Memory B cell (primary cell): ENCODE results near the gene SH3D21.
A peak's percentile ranks its signal among the peaks of the same experiment; 100 is the strongest.

Source experiments
- ATAC-seq: fragments of 150-1000 bp; cut with Tn5 transposase; 2 replicates; pipeline ENCODE4 v1.10.0; 2021; ENCODE audit warnings: low read depth, mild to moderate bottlenecking, moderate library complexity
- DNase-seq, 2 donors: peaks; one replicate each; pipeline ENCODE4 v3.0.0; 2022; ENCODE audit warnings: low spot score in 2 of 2
- H3K27ac Mint-ChIP-seq: one replicate; pipeline ENCODE4 v1.8.0; 2022; ENCODE audit warnings: mild to moderate bottlenecking, moderate library complexity, mixed read lengths
- H3K27me3 Mint-ChIP-seq: one replicate; pipeline ENCODE4 v1.8.0; 2022; ENCODE audit warnings: mixed read lengths
- H3K36me3 Mint-ChIP-seq: one replicate; pipeline ENCODE4 v1.8.0; 2022; ENCODE audit warnings: mild to moderate bottlenecking, mixed read lengths
- H3K4me1 Mint-ChIP-seq: one replicate; pipeline ENCODE4 v1.8.0; 2022; ENCODE audit warnings: mixed read lengths
- H3K4me3 Mint-ChIP-seq: one replicate; pipeline ENCODE4 v1.8.0; 2022; ENCODE audit warnings: mild to moderate bottlenecking, moderate library complexity, mixed read lengths
- H3K9me3 Mint-ChIP-seq: one replicate; pipeline ENCODE4 v1.8.0; 2022; ENCODE audit warnings: mixed read lengths

The SH3D21 gene

GRCh38 chr1:36306210-36306901 is at the start of gene SH3D21:
TSS of gene SH3D21 (plus strand) at chr1:36306368. CDS start at chr1:36306421, 53 bp downstream.
- peak in 1 of 2 donors; percentile 48 for DNase-seq
- ATAC-seq = peak; percentile 46
- peaks cover 16% of the 10 kb centered on the region for H3K4me1 Mint-ChIP-seq
- H3K27me3 Mint-ChIP-seq = no peaks in the 10 kb centered on the region
- peak within 1 kb of the TSS; percentile 85 for H3K27ac Mint-ChIP-seq
- H3K36me3 Mint-ChIP-seq = peaks cover 15% of the 10 kb centered on the region
- H3K4me3 Mint-ChIP-seq = peak within 1 kb of the TSS; percentile 95
- H3K9me3 Mint-ChIP-seq = no peaks in the 10 kb centered on the region

- H3K36me3 Mint-ChIP-seq = peaks cover 12% of the 10 kb centered on the region
- H3K4me1 Mint-ChIP-seq = peaks cover 25% of the 10 kb centered on the region
- ATAC-seq = peak; percentile 73
- peaks cover 2% of the 10 kb centered on the region for H3K9me3 Mint-ChIP-seq
- H3K27me3 Mint-ChIP-seq = no peaks in the 10 kb centered on the region
- H3K27ac Mint-ChIP-seq = peak overlapping the region; percentile 91
- no peak for DNase-seq
- peak overlapping the region; percentile 42 for H3K4me3 Mint-ChIP-seq
Observed at GRCh38 chr1:36256558-36257374, 49.4 kb upstream of the SH3D21 start.

DNA sequence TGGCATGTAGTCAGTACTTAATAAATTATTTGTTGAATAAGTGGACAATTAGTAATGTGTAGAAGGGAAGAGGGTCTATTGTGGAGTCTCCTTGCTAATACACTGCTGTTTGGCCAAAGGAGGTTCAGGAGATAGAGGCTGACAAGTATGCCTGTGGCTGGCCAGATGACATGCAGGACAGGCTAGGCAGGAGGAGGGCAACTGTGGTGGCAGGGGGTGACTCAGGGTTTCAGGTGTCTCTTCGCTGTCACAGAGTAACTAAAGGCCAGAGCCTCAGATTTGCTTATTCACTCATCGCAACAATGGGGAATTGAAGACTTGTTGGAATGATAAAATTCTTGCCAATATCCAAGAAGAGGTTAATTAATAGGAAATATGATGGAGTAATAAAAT is 48.8 kb upstream of the SH3D21 start:
- H3K4me1 Mint-ChIP-seq = peaks cover 25% of the 10 kb centered on the region
- peak overlapping the region; percentile 42 for H3K4me3 Mint-ChIP-seq
- peak overlapping the region; percentile 91 for H3K27ac Mint-ChIP-seq
- peaks cover 2% of the 10 kb centered on the region for H3K9me3 Mint-ChIP-seq
- ATAC-seq (peak; percentile 15), DNase-seq (no peak)
- no peaks in the 10 kb centered on the region for H3K27me3 Mint-ChIP-seq
- H3K36me3 Mint-ChIP-seq = peaks cover 14% of the 10 kb centered on the region

DNA sequence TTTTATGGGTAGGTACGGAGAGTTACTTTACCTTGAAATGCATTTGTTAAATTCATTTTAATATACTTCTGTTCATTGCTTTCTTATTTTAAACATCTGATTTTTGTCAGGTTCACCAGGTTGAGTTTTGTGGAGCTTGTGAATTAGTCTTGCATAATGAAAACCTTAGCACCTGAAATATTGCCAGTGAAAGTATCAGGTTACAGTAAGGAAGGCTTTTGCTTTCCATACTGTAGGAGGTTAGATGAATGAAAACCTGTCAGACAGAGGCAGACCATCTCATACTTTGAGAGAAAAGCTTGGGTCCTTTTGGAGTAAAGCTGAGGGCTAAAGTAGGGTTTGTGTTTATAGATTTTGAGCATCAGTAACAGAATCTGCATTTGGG is 47.2 kb upstream of the SH3D21 start:
- Mint-ChIP-seq H3K27ac (peak overlapping the region; percentile 75), H3K36me3 (peaks cover 16% of the 10 kb centered on the region), H3K9me3 (peaks cover 2% of the 10 kb centered on the region), H3K4me1 (peaks cover 25% of the 10 kb centered on the region), H3K27me3 (no peaks in the 10 kb centered on the region), H3K4me3 (no peak overlapping the region)
- no peak for ATAC-seq
- DNase-seq = no peak

DNA sequence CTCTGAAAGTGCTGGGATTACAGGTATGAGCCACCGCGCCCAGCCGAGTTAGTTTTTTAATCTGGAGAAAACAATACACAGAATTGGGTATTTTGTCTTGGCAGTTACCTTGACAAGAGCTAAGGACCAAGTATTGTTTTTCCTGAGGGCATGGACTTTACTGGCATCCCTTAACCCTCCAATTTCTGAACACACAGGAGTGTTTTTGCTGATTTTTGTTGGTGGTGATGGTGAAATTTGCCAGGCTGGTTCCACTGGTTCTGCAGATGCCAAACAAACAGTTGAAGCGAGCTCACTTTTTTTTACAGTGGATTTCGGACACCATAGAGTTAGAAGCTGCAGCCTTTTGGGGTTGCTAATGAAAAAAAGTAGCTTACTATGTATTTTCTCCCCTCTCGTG is 37.2 kb upstream of the SH3D21 start:
- H3K27ac Mint-ChIP-seq = no peak overlapping the region
- no peak overlapping the region for H3K4me3 Mint-ChIP-seq
- no peaks in the 10 kb centered on the region for H3K9me3 Mint-ChIP-seq
- no peaks in the 10 kb centered on the region for H3K27me3 Mint-ChIP-seq
- H3K36me3 Mint-ChIP-seq = peaks cover 8% of the 10 kb centered on the region
- no peak for ATAC-seq
- H3K4me1 Mint-ChIP-seq = no peaks in the 10 kb centered on the region
- no peak for DNase-seq

DNA sequence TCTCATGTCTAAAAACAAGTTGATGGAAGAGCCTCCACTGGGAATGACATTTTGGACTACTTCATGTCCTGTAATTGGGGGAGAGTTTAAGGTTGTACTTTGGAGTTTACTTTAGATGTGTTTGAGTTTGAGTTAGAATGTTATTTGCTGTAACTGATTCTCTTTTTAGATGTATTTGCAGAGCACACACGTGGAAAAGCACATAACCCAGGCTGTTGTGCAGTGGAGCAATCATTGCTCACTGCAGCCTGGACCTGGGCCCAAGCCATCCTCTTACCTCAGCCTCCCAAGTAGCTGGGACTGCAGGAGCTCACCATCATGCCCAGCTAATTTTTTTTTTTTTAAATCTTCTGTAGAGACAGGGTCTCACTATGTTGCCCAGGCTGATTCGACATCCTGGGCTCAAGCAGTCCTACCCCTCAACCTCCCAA is 36.7 kb upstream of the SH3D21 start:
- ATAC-seq (no peak), DNase-seq (no peak)
- no peak overlapping the region for H3K27ac Mint-ChIP-seq
- H3K27me3 Mint-ChIP-seq = no peaks in the 10 kb centered on the region
- no peak overlapping the region for H3K4me3 Mint-ChIP-seq
- H3K9me3 Mint-ChIP-seq = no peaks in the 10 kb centered on the region
- H3K4me1 Mint-ChIP-seq = no peaks in the 10 kb centered on the region
- peaks cover 5% of the 10 kb centered on the region for H3K36me3 Mint-ChIP-seq

DNA sequence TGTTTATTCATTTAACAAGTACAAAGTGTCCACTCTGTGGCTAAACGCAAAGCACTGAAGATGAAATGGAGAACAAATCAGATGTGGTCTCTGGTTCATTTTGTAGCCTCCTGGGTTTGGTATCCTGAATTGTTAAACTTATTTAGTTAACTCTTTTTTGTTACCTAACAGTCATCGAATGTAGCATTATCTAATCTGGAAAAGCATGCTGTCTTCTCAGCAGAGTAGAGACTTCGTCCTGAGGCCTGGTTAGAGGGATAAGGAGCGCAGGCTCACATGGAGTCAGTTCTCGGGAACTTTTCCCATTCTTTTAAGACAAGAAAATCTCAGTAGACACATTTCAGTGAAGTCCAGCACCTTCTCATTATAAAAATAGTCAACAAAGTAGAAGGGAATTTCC is 33.1 kb upstream of the SH3D21 start:
- Mint-ChIP-seq H3K36me3 (peaks cover 5% of the 10 kb centered on the region), H3K9me3 (no peaks in the 10 kb centered on the region), H3K4me3 (no peak overlapping the region), H3K27ac (peak overlapping the region; percentile 72), H3K27me3 (no peaks in the 10 kb centered on the region), H3K4me1 (no peaks in the 10 kb centered on the region)
- no peak for DNase-seq
- no peak for ATAC-seq

GRCh38 chr1:36274201-36274600 is 32.0 kb upstream of the SH3D21 start:
- Mint-ChIP-seq H3K27me3 (no peaks in the 10 kb centered on the region), H3K36me3 (peaks cover 3% of the 10 kb centered on the region), H3K4me3 (no peak overlapping the region), H3K9me3 (no peaks in the 10 kb centered on the region), H3K4me1 (no peaks in the 10 kb centered on the region), H3K27ac (peak overlapping the region; percentile 72)
- ATAC-seq (no peak), DNase-seq (no peak)

- no peaks in the 10 kb centered on the region for H3K36me3 Mint-ChIP-seq
- H3K4me1 Mint-ChIP-seq = peaks cover 3% of the 10 kb centered on the region
- ATAC-seq (no peak), DNase-seq (no peak)
- H3K27me3 Mint-ChIP-seq = no peaks in the 10 kb centered on the region
- no peaks in the 10 kb centered on the region for H3K9me3 Mint-ChIP-seq
- no peak overlapping the region for H3K27ac Mint-ChIP-seq
- no peak overlapping the region for H3K4me3 Mint-ChIP-seq
Observed at GRCh38 chr1:36276688-36277087, 29.5 kb upstream of the SH3D21 start.

DNA sequence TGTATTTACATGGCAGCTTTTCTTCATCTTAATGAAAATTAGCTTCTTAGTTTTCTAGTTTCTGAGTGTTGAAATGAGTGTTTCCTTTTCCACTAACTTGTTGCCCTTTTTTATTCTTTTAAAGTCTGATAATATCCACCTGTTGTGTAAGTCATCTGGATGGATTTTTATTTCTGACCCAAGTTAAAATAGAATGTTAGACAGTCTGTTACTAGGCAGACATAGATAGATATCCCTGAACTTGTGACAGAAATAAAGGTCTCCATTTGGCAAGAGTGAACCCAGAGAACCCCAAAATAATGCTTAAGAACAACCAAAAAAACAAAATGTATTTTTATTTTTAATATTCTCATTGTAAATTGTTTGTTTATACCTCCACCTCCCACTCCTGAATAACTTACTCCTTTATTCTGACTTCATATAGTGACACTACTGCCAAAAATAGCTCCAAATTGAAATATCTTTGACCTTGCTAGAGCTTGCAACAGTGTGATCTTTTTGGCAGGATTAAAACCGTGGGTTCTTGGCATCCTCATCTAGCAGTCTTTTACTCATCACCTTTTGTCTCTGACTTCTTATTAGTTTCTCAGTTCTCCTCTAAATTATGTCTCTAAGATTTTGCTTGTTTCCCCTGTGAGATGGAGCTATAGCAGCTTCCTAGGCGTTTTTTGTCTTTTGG is 26.9 kb upstream of the SH3D21 start:
- ATAC-seq = no peak
- peaks cover 5% of the 10 kb centered on the region for H3K36me3 Mint-ChIP-seq
- H3K27ac Mint-ChIP-seq = peak overlapping the region; percentile 56
- no peak overlapping the region for H3K4me3 Mint-ChIP-seq
- H3K27me3 Mint-ChIP-seq = no peaks in the 10 kb centered on the region
- DNase-seq = no peak
- H3K4me1 Mint-ChIP-seq = peaks cover 5% of the 10 kb centered on the region
- no peaks in the 10 kb centered on the region for H3K9me3 Mint-ChIP-seq

DNA sequence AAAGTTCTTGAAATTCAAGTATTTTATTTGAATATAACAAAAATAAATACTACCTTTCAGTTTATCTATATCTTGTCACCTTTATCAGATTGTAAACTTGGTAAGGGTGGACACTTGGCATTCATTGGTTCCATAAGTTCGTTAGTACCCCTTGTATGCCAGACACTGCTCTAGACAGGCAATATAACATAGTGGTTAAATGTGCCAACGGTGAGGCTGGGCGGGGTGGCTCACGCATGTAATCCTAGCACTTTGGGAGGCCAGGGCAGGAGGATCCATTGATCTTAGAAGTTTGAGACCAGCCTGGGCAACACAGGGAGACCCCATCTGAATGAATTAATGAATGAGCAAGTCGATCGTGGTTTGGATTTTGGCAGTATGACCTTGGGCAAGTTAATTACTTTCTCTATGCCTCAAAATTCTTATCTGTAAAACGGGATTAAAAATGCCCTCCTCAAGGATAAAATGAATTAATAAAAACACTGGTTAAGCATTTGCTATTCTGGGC is 26.3 kb upstream of the SH3D21 start:
- no peak for ATAC-seq
- H3K4me3 Mint-ChIP-seq = no peak overlapping the region
- peak overlapping the region; percentile 56 for H3K27ac Mint-ChIP-seq
- no peaks in the 10 kb centered on the region for H3K27me3 Mint-ChIP-seq
- H3K9me3 Mint-ChIP-seq = no peaks in the 10 kb centered on the region
- peaks cover 5% of the 10 kb centered on the region for H3K36me3 Mint-ChIP-seq
- no peak for DNase-seq
- peaks cover 5% of the 10 kb centered on the region for H3K4me1 Mint-ChIP-seq

DNA sequence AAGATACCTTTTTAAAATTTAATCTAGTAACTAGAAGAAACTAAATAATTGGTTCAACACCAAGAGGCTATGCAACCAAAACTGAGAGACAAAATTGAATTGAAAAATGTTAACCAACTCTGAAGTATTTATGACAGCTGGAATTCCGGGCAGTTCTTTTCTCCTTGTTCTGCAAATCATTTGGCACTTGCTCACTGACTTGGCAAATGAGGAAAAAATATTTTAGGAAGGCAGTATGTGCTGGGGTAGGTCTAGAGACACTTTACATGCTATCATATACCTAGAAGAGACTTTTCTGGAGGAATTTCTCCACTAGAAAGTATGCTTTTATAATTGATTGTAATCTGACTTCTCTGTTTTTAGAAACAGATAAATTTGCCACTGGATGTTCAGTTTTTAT is 22.1 kb upstream of the SH3D21 start:
- H3K27ac Mint-ChIP-seq = no peak overlapping the region
- peaks cover 18% of the 10 kb centered on the region for H3K36me3 Mint-ChIP-seq
- ATAC-seq = no peak
- H3K4me3 Mint-ChIP-seq = no peak overlapping the region
- no peaks in the 10 kb centered on the region for H3K27me3 Mint-ChIP-seq
- no peaks in the 10 kb centered on the region for H3K9me3 Mint-ChIP-seq
- no peak for DNase-seq
- peaks cover 8% of the 10 kb centered on the region for H3K4me1 Mint-ChIP-seq

DNA sequence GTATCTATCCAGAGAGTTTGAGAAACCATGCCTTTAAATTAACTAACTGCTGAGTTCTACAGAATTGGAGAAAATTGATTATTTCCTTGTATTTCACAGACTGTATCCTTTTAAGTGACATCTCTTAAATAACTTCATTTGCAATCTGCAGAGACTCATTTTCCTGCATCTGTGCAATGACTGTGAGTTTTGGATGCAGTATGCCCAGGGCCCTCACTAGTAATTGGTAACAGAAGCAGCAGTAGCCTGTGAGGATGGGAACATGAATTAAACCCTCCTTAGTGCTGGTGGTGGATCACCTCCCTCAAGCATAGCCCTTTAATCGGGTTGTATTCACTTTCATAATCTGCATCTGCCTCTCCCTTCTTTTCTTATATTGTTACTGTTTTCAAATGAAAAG is 21.7 kb upstream of the SH3D21 start:
- H3K27ac Mint-ChIP-seq = no peak overlapping the region
- peaks cover 8% of the 10 kb centered on the region for H3K4me1 Mint-ChIP-seq
- no peak overlapping the region for H3K4me3 Mint-ChIP-seq
- no peaks in the 10 kb centered on the region for H3K27me3 Mint-ChIP-seq
- H3K36me3 Mint-ChIP-seq = peaks cover 20% of the 10 kb centered on the region
- no peaks in the 10 kb centered on the region for H3K9me3 Mint-ChIP-seq
- no peak for ATAC-seq
- DNase-seq = no peak
